Heart left ventricle (tissue), 13 donors: ENCODE data around the gene AFDN.

Experiments used
- CTCF ChIP-seq, 12 donors: fragments of 200-600 bp; sonication (generic) in 4 of 12; IDR thresholded peaks; one replicate each; pipeline versions ENCODE4 v1.5.0 to v1.8.0; 2018 to 2022; ENCODE audit warnings: antibody characterized with exemption in 12 of 12, mild to moderate bottlenecking in 5 of 12
- POLR2A ChIP-seq, 2 donors: fragments of 450-650 bp; IDR thresholded peaks; one replicate each; pipeline ENCODE4 v1.6.1; 2017; ENCODE audit warnings: antibody characterized with exemption in 2 of 2, mild to moderate bottlenecking in 2 of 2, moderate library complexity in 2 of 2
- donor health status: ischemic (EF 13 %, LVEDD 7.1; RV severe dilation, severe dysfunction).
- donor health status: DM: no; HTN: yes; CAD: no.
- donor health status: DM: no; HTN: no; CAD: no.
- donor health status: ischemic (EF 25% LVEDD 6.9; RV normal size, moderate dysfunction).
- donor health status: ischemic (EF 25% LVEDD 5.7; RV mildly dilated, moderate dysfunction).
- donor health status: ischemic (EF 35%, LVEDD 5.7; RV mildly dilated, moderate dysfunction).
- donor health status: nonischemic (EF 11% LVEDD 7.7; RV severe dilation, severe dysfunction).
- donor health status: DM: yes; HTN: yes; CAD: no.
- donor health status: PGD.
- donor health status: ischemic (EF 29% LVEDD 5.4; RV normal size, mild dysfunction).
- donor health status: nonischemic (EF 23%, LVEDD 6.1; RV moderate dilation, normal function).

DNA sequence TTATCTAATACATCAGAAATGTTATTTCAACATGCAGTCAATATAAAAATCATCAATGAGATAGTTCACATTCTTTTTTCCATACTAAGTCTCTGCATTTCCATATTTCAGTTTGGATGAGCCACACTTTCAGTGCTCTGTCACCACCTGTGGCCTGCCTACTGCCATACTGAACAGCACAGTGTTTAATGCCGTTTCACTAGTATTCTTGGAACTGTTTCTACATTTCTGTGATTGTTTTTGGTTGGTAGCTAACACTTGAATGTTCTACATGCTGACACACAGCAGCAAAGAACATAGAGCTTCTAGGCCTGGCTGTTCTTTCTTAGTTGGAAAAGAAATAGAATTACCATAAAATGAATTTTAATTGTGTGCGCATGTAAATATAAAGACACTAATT is 109.3 kb downstream of the AFDN start:
- TF ChIP-seq CTCF (IDR thresholded peaks at IDR 0.05) (no peak), POLR2A (IDR thresholded peaks at IDR 0.05) (no peak)
